Muscle layer of colon (tissue), 2 donors: Measurements from ENCODE around the gene CCDC85A.

Experiments used
- H3K27ac ChIP-seq: one replicate; pipeline ENCODE4 v1.7.0; 2013; ENCODE audit warnings: low read depth, mild to moderate bottlenecking, low read length, moderate library complexity
- H3K27me3 ChIP-seq, 2 donors: one replicate each; pipeline ENCODE4 v1.7.0; 2013; ENCODE audit warnings: low read length in 2 of 2, mild to moderate bottlenecking in 2 of 2; ENCODE audit not compliant: insufficient read depth in 2 of 2, control insufficient read depth in 1 of 2
- H3K36me3 ChIP-seq: one replicate; pipeline ENCODE4 v1.7.0; 2013; ENCODE audit warnings: mild to moderate bottlenecking, low read length; ENCODE audit not compliant: insufficient read depth
- H3K4me1 ChIP-seq: one replicate; pipeline ENCODE4 v1.7.0; 2013; ENCODE audit warnings: mild to moderate bottlenecking, low read length; ENCODE audit not compliant: insufficient read depth
- H3K4me3 ChIP-seq, 2 donors: one replicate each; pipeline ENCODE4 v1.7.0; 2013; ENCODE audit warnings: low read length in 2 of 2, low read depth in 1 of 2, mild to moderate bottlenecking in 1 of 2, moderate library complexity in 1 of 2
- H3K9ac ChIP-seq: one replicate; pipeline ENCODE4 v1.7.0; 2013; ENCODE audit warnings: low read length
- H3K9me3 ChIP-seq: one replicate; pipeline ENCODE4 v1.7.0; 2013; ENCODE audit warnings: mild to moderate bottlenecking, low read length
- donor health status: abdominal sarcoma.
- donor health status: Adenocarcinoma of cecum.

The CCDC85A gene

GRCh38 chr2:56217106-56217505 is 33.3 kb downstream of the CCDC85A start:
- H3K9ac ChIP-seq, result no peak overlapping the region
- no peak overlapping the region for H3K27ac ChIP-seq
- no peak overlapping the region for H3K4me3 ChIP-seq

GRCh38 chr2:56222481-56222880 is 38.7 kb downstream of the CCDC85A start:
- no peak overlapping the region for H3K27ac ChIP-seq
- H3K9me3 ChIP-seq, result no peaks in the 10 kb centered on the region
- H3K9ac ChIP-seq, result no peak overlapping the region
- no peaks in the 10 kb centered on the region for H3K36me3 ChIP-seq
- H3K4me1 ChIP-seq, result no peaks in the 10 kb centered on the region
- H3K4me3 ChIP-seq, result no peak overlapping the region
- H3K27me3 ChIP-seq, result no peaks in the 10 kb centered on the region

More at GRCh38 chr2:56217106-56217505, 33.3 kb downstream of the CCDC85A start:
- no peaks in the 10 kb centered on the region for H3K9me3 ChIP-seq
- no peaks in the 10 kb centered on the region for H3K27me3 ChIP-seq
- H3K36me3 ChIP-seq, result no peaks in the 10 kb centered on the region
- no peaks in the 10 kb centered on the region for H3K4me1 ChIP-seq

GRCh38 chr2:56224316-56224715 is 40.5 kb downstream of the CCDC85A start:
- no peaks in the 10 kb centered on the region for H3K27me3 ChIP-seq
- H3K4me1 ChIP-seq, result no peaks in the 10 kb centered on the region
- no peak overlapping the region for H3K4me3 ChIP-seq
- H3K9me3 ChIP-seq, result no peaks in the 10 kb centered on the region
- no peaks in the 10 kb centered on the region for H3K36me3 ChIP-seq
- no peak overlapping the region for H3K27ac ChIP-seq
- H3K9ac ChIP-seq, result no peak overlapping the region

GRCh38 chr2:56227811-56228210 is 44.0 kb downstream of the CCDC85A start:
- no peaks in the 10 kb centered on the region for H3K27me3 ChIP-seq
- H3K27ac ChIP-seq, result no peak overlapping the region
- no peak overlapping the region for H3K4me3 ChIP-seq
- H3K9ac ChIP-seq, result no peak overlapping the region
- no peaks in the 10 kb centered on the region for H3K4me1 ChIP-seq
- H3K9me3 ChIP-seq, result no peaks in the 10 kb centered on the region
- no peaks in the 10 kb centered on the region for H3K36me3 ChIP-seq

- Histone ChIP-seq H3K9ac (no peak overlapping the region), H3K4me1 (no peaks in the 10 kb centered on the region), H3K4me3 (no peak overlapping the region), H3K27me3 (no peaks in the 10 kb centered on the region), H3K27ac (no peak overlapping the region), H3K9me3 (no peaks in the 10 kb centered on the region), H3K36me3 (no peaks in the 10 kb centered on the region)
Observed at GRCh38 chr2:56229397-56230060, 45.7 kb downstream of the CCDC85A start.

- no peaks in the 10 kb centered on the region for H3K36me3 ChIP-seq
- no peaks in the 10 kb centered on the region for H3K9me3 ChIP-seq
- no peak overlapping the region for H3K27ac ChIP-seq
- no peak overlapping the region for H3K9ac ChIP-seq
- H3K27me3 ChIP-seq, result no peaks in the 10 kb centered on the region
- no peak overlapping the region for H3K4me3 ChIP-seq
- no peaks in the 10 kb centered on the region for H3K4me1 ChIP-seq
Observed at GRCh38 chr2:56230156-56230555, 46.4 kb downstream of the CCDC85A start.

GRCh38 chr2:56231361-56231760 is 47.6 kb downstream of the CCDC85A start:
- H3K9ac ChIP-seq, result no peak overlapping the region
- no peaks in the 10 kb centered on the region for H3K9me3 ChIP-seq
- no peak overlapping the region for H3K27ac ChIP-seq
- no peaks in the 10 kb centered on the region for H3K4me1 ChIP-seq
- H3K27me3 ChIP-seq, result no peaks in the 10 kb centered on the region
- H3K4me3 ChIP-seq, result no peak overlapping the region
- H3K36me3 ChIP-seq, result no peaks in the 10 kb centered on the region

- no peaks in the 10 kb centered on the region for H3K27me3 ChIP-seq
- no peaks in the 10 kb centered on the region for H3K36me3 ChIP-seq
- H3K9me3 ChIP-seq, result no peaks in the 10 kb centered on the region
- H3K9ac ChIP-seq, result no peak overlapping the region
- H3K4me1 ChIP-seq, result no peaks in the 10 kb centered on the region
- H3K27ac ChIP-seq, result no peak overlapping the region
- no peak overlapping the region for H3K4me3 ChIP-seq
Observed at GRCh38 chr2:56232912-56233311, 49.1 kb downstream of the CCDC85A start.

- Histone ChIP-seq H3K4me3 (no peak overlapping the region), H3K27ac (no peak overlapping the region), H3K4me1 (no peaks in the 10 kb centered on the region), H3K9me3 (no peaks in the 10 kb centered on the region), H3K36me3 (no peaks in the 10 kb centered on the region), H3K9ac (no peak overlapping the region), H3K27me3 (no peaks in the 10 kb centered on the region)
Observed at GRCh38 chr2:56234241-56234640, 50.5 kb downstream of the CCDC85A start.

GRCh38 chr2:56239030-56239429 is 55.2 kb downstream of the CCDC85A start:
- no peaks in the 10 kb centered on the region for H3K4me1 ChIP-seq
- no peak overlapping the region for H3K27ac ChIP-seq
- no peak overlapping the region for H3K9ac ChIP-seq
- H3K4me3 ChIP-seq, result no peak overlapping the region
- no peaks in the 10 kb centered on the region for H3K27me3 ChIP-seq
- no peaks in the 10 kb centered on the region for H3K9me3 ChIP-seq
- no peaks in the 10 kb centered on the region for H3K36me3 ChIP-seq

GRCh38 chr2:56239437-56239836 is 55.6 kb downstream of the CCDC85A start:
- H3K4me1 ChIP-seq, result no peaks in the 10 kb centered on the region
- H3K9ac ChIP-seq, result no peak overlapping the region
- no peak overlapping the region for H3K27ac ChIP-seq
- H3K9me3 ChIP-seq, result no peaks in the 10 kb centered on the region
- no peaks in the 10 kb centered on the region for H3K27me3 ChIP-seq
- H3K4me3 ChIP-seq, result no peak overlapping the region
- H3K36me3 ChIP-seq, result no peaks in the 10 kb centered on the region

- no peaks in the 10 kb centered on the region for H3K36me3 ChIP-seq
- H3K27ac ChIP-seq, result no peak overlapping the region
- no peak overlapping the region for H3K4me3 ChIP-seq
- H3K27me3 ChIP-seq, result no peaks in the 10 kb centered on the region
- H3K4me1 ChIP-seq, result no peaks in the 10 kb centered on the region
- H3K9me3 ChIP-seq, result no peaks in the 10 kb centered on the region
- H3K9ac ChIP-seq, result no peak overlapping the region
Observed at GRCh38 chr2:56240210-56240609, 56.4 kb downstream of the CCDC85A start.
